HG03565 (cell line): ENCODE measurements around the gene URAD.
"Not testable (repeated sequence)": the region's sequence is repeated elsewhere in the genome, so short reads cannot be mapped to it uniquely, and the experiment has no call there.

Experiments
- ATAC-seq: cut with Tn5 transposase; IDR thresholded peaks from one replicate; pipeline ENCODE4 v1.9.1; 2021; ENCODE audit warnings: mild to moderate bottlenecking, moderate library complexity; ENCODE audit not compliant: unreplicated experiment

Gene URAD

GRCh38 chr13:27988520-27988919, at the start of gene URAD:
Gene URAD, minus strand, starts transcription at chr13:27988693. Its CDS starts 56 bp downstream, at chr13:27988637.
- no peak for ATAC-seq

- ATAC-seq: no peak
Measured at GRCh38 chr13:28037399-28037798, 48.9 kb upstream of the URAD start.

- no peak for ATAC-seq
Measured at GRCh38 chr13:28035146-28035782, 46.8 kb upstream of the URAD start.

GRCh38 chr13:28033894-28034655, 45.6 kb upstream of the URAD start:
- no peak for ATAC-seq

- ATAC-seq: not testable (repeated sequence)
Measured at GRCh38 chr13:28032438-28032837, 43.9 kb upstream of the URAD start.

- no peak for ATAC-seq
Measured at GRCh38 chr13:28031896-28032288, 43.4 kb upstream of the URAD start.

- ATAC-seq: peak; percentile 44
Measured at GRCh38 chr13:28031220-28031895, 42.9 kb upstream of the URAD start.

- ATAC-seq: no peak
Measured at GRCh38 chr13:28027607-28028364, 39.3 kb upstream of the URAD start.

GRCh38 chr13:28027071-28027470, 38.6 kb upstream of the URAD start:
- no peak for ATAC-seq

- no peak for ATAC-seq
Measured at GRCh38 chr13:28026508-28026907, 38.0 kb upstream of the URAD start.

- no peak for ATAC-seq
Measured at GRCh38 chr13:28022848-28023518, 34.5 kb upstream of the URAD start.

- no peak for ATAC-seq
Measured at GRCh38 chr13:28014301-28014700, 25.8 kb upstream of the URAD start.

- no peak for ATAC-seq
Measured at GRCh38 chr13:28013482-28013881, 25.0 kb upstream of the URAD start.

- peak; percentile 90 for ATAC-seq
Measured at GRCh38 chr13:28012896-28013295, 24.4 kb upstream of the URAD start.

GRCh38 chr13:28012383-28012782, 23.9 kb upstream of the URAD start:
- ATAC-seq: no peak

- no peak for ATAC-seq
Measured at GRCh38 chr13:28010046-28010445, 21.6 kb upstream of the URAD start.

- not testable (repeated sequence) for ATAC-seq
Measured at GRCh38 chr13:28005016-28005415, 16.5 kb upstream of the URAD start.

- no peak for ATAC-seq
Measured at GRCh38 chr13:28002886-28003698, 14.6 kb upstream of the URAD start.

- no peak for ATAC-seq
Measured at GRCh38 chr13:28001837-28002473, 13.5 kb upstream of the URAD start.
